ENCODE results near the gene ZAR1L. TPM values are rescaled to one million over a fixed set of nuclear protein-coding genes. Genes with fewer than 3 reads are reported as not detected.

Gene ZAR1L
- total RNA-seq, 1 experiment from 2014 or later: not detected

- POLR2A ChIA-PET: no interaction called here
- no peak for TF ChIP-seq REST (IDR thresholded peaks at IDR 0.05; ENCODE audit: insufficient read depth in 1 of 2, low read depth in 2 of 2, low read length in 1 of 2)
- TF ChIP-seq POLR2AphosphoS5 (IDR thresholded peaks at IDR 0.05; ENCODE audit: low read depth, low read length): no peak
- no peak for TF ChIP-seq CTCF (IDR thresholded peaks at IDR 0.05)
- no peak for TF ChIP-seq TCF7L2 (IDR thresholded peaks at IDR 0.05; ENCODE audit: low read depth, low read length)
- TF ChIP-seq SIN3A (IDR thresholded peaks at IDR 0.05; ENCODE audit: borderline replicate concordance, insufficient read depth, low read depth, low read length): no peak
- CTCF ChIA-PET: no interaction called here
- Histone ChIP-seq H3K36me3 (ENCODE audit: control insufficient read depth, insufficient read depth, low read length) (no peaks in the 10 kb centered on the region; the same call in 1 of the 2 replicates), H3K27me3 (ENCODE audit: control insufficient read depth, insufficient read depth, low read length) (no peaks in the 10 kb centered on the region), H3K27ac (ENCODE audit: low read length) (no peak overlapping the region), H3K4me3 (ENCODE audit: low read depth in 2 of 2, low read length in 2 of 2) (no peak overlapping the region), H3K9me3 (ENCODE audit: control insufficient read depth, insufficient read depth, low read depth, low read length) (no peaks in the 10 kb centered on the region), H3K4me1 (ENCODE audit: control insufficient read depth, insufficient read depth, low read length) (0 out of 2 replicates have a peak, but pooled peaks cover 3% of the 10 kb centered on the region)
- in situ Hi-C loops (cut with HindIII; ENCODE audit: low pct_unique_long_range_greater_than_20kb, low sequenced_read_pairs): no loop called here
- no TSS peak for BruUV-seq (replicated peaks)
- ATAC-seq (no peak), DNase-seq (ENCODE audit: low read depth, low spot score) (no peak)
- intact Hi-C loops (cut with micrococcal nuclease; ENCODE audit: unreplicated experiment): loop anchor here (10.0 kb wide), 1 partner anchor 303 kb away; no protein-coding TSS in a partner anchor
Observed at GRCh38 chr13:32317716-32318465, 2.7 kb upstream of the ZAR1L start.

- H3K4me1 ChIP-seq (ENCODE audit: control insufficient read depth, insufficient read depth, low read length): 0 out of 2 replicates have a peak, but pooled peaks cover 3% of the 10 kb centered on the region
- H3K4me3 ChIP-seq (ENCODE audit: low read depth in 2 of 2, low read length in 2 of 2): peak overlapping the region; percentile 73 to 90
- no peak for TF ChIP-seq POLR2AphosphoS5 (IDR thresholded peaks at IDR 0.05; ENCODE audit: low read depth, low read length)
- no peak for TF ChIP-seq SIN3A (IDR thresholded peaks at IDR 0.05; ENCODE audit: borderline replicate concordance, insufficient read depth, low read depth, low read length)
- no peak for TF ChIP-seq CTCF (IDR thresholded peaks at IDR 0.05)
- TF ChIP-seq REST (IDR thresholded peaks at IDR 0.05; ENCODE audit: insufficient read depth in 1 of 2, low read depth in 2 of 2, low read length in 1 of 2): no peak
- no peak for TF ChIP-seq TCF7L2 (IDR thresholded peaks at IDR 0.05; ENCODE audit: low read depth, low read length)
- H3K27ac ChIP-seq (ENCODE audit: low read length): peak overlapping the region; percentile 89
- ChIA-PET POLR2A (no interaction called here), CTCF (no interaction called here)
- ATAC-seq (no peak), DNase-seq (ENCODE audit: low read depth, low spot score) (no peak)
- H3K27me3 ChIP-seq (ENCODE audit: control insufficient read depth, insufficient read depth, low read length): no peaks in the 10 kb centered on the region
- intact Hi-C loops (cut with micrococcal nuclease; ENCODE audit: unreplicated experiment) (loop anchor here (10.0 kb wide), 1 partner anchor 302 kb away; no protein-coding TSS in a partner anchor), in situ Hi-C loops (cut with HindIII; ENCODE audit: low pct_unique_long_range_greater_than_20kb, low sequenced_read_pairs) (no loop called here)
- no peaks in the 10 kb centered on the region for H3K9me3 ChIP-seq (ENCODE audit: control insufficient read depth, insufficient read depth, low read depth, low read length)
- BruUV-seq (replicated peaks): TSS peak; percentile 75
- no peaks in the 10 kb centered on the region; the same call in 1 of the 2 replicates for H3K36me3 ChIP-seq (ENCODE audit: control insufficient read depth, insufficient read depth, low read length)
Observed at GRCh38 chr13:32316501-32316900, 1.3 kb upstream of the ZAR1L start.

All from Panc1 (cell line).